OCI-LY7 (cell line): ENCODE measurements around the gene GNB1. TPM values are rescaled to one million over a fixed set of nuclear protein-coding genes. Genes with fewer than 3 reads are reported as not detected.

Experiments
- BruUV-seq: library from RNA; stranded (reverse); fragments of 400-500 nt; replicated peaks from 2 replicates; lab custom pipeline; 2021; lab: Mats Ljungman, UMichigan
- CTCF ChIA-PET: fragments of 300-600 bp; sonication (Branson Sonifier 250); formaldehyde crosslinking; loops from one replicate; lab custom pipeline; 2022; ENCODE audit warnings: antibody characterized with exemption; ENCODE audit not compliant: unreplicated experiment; lab: Charles Lee
- POLR2A ChIA-PET: fragments of 300-600 bp; sonication (Branson Sonifier 250); formaldehyde crosslinking; loops from one replicate; lab custom pipeline; 2022; ENCODE audit warnings: antibody characterized with exemption; lab: Charles Lee
- DNase-seq: peaks from one replicate; pipeline ENCODE4 v3.0.0-alpha.2; 2015; ENCODE audit warnings: low spot score
- H2AFZ ChIP-seq: fragments of 200-600 bp; sonication (generic), shearing (Covaris generic); 2 replicates; pipeline ENCODE4 v1.6.1; 2014; ENCODE audit warnings: mild to moderate bottlenecking, antibody characterized with exemption, low read length, moderate library complexity
- H3K27ac ChIP-seq: fragments of 200-600 bp; sonication (generic); 2 replicates; pipeline ENCODE4 v1.5.1; 2014; ENCODE audit warnings: mixed run types, low read depth, mild to moderate bottlenecking, moderate library complexity, low read length, inconsistent platforms; ENCODE audit not compliant: poor library complexity, severe bottlenecking
- H3K36me3 ChIP-seq: fragments of 200-600 bp; sonication (generic); 2 replicates; pipeline ENCODE4 v1.6.1; 2014; ENCODE audit warnings: mild to moderate bottlenecking, antibody characterized with exemption, low read length, moderate library complexity, mixed read lengths; ENCODE audit not compliant: insufficient read depth
- H3K4me1 ChIP-seq: fragments of 200-600 bp; sonication (generic); 2 replicates; pipeline ENCODE4 v1.5.1; 2014; ENCODE audit warnings: mild to moderate bottlenecking, low read length; ENCODE audit not compliant: insufficient read depth, poor library complexity, severe bottlenecking
- H3K4me2 ChIP-seq: fragments of 200-600 bp; sonication (generic); 2 replicates; pipeline ENCODE4 v1.6.1; 2014; ENCODE audit warnings: mild to moderate bottlenecking, low read length
- H3K4me3 ChIP-seq: fragments of 200-600 bp; sonication (generic); 2 replicates; pipeline ENCODE4 v1.5.1; 2014; ENCODE audit warnings: mild to moderate bottlenecking, low read depth, low read length; ENCODE audit not compliant: poor library complexity, severe bottlenecking
- H3K79me2 ChIP-seq: fragments of 200-600 bp; sonication (generic); 2 replicates; pipeline ENCODE4 v1.6.1; 2016; ENCODE audit warnings: low read depth, mild to moderate bottlenecking, low read length, moderate library complexity, mixed read lengths; ENCODE audit not compliant: insufficient read depth
- H3K9me2 ChIP-seq: fragments of 200-600 bp; sonication (generic); 2 replicates; pipeline ENCODE4 v1.6.1; 2016; ENCODE audit warnings: mild to moderate bottlenecking, low read length, mixed read lengths; ENCODE audit not compliant: insufficient read depth
- H3K9me3 ChIP-seq: fragments of 200-600 bp; sonication (generic); 2 replicates; pipeline ENCODE4 v1.6.1; 2014; ENCODE audit warnings: mild to moderate bottlenecking, mixed run types, low read length, mixed read lengths
- H4K20me1 ChIP-seq: fragments of 200-600 bp; sonication (generic); 2 replicates; pipeline ENCODE4 v1.6.1; 2014; ENCODE audit warnings: mild to moderate bottlenecking, antibody characterized with exemption, low read length, moderate library complexity, mixed read lengths; ENCODE audit not compliant: insufficient read depth
- CTCF ChIP-seq: fragments of 200-600 bp; sonication (generic); conservative IDR thresholded peaks from 2 replicates; pipeline ENCODE4 v1.5.1; 2014; ENCODE audit warnings: mild to moderate bottlenecking, antibody characterized with exemption, low read length, moderate library complexity, mixed read lengths
- EZH2phosphoT487 ChIP-seq: fragments of 200-600 bp; sonication (generic); IDR thresholded peaks from 2 replicates; pipeline ENCODE4 v1.6.1; 2018; ENCODE audit warnings: low read depth, borderline replicate concordance, mild to moderate bottlenecking, mixed run types, antibody characterized with exemption, low read length, moderate library complexity, mixed read lengths
- intact Hi-C: fragments of 100-400 bp; cut with micrococcal nuclease; formaldehyde crosslinking; loops from one replicate; pipeline ENCODE4 v1.10.0; 2022; ENCODE audit not compliant: unreplicated experiment
- total RNA-seq, 2 experiments: library from RNA; depleted of rRNA in 1 of 2; stranded (reverse); fragments of >200 nt in 1 of 2; shearing (Covaris generic) in 1 of 2; gene quantifications; 2 replicates each; pipeline ENCODE4 v1.2.3, GENCODE V29; 2014 to 2022

The GNB1 gene
- total RNA-seq, 2 experiments from 2014 or later = 101 to 502 TPM

- TF ChIP-seq EZH2phosphoT487 (no peak), CTCF (no peak)
- POLR2A ChIA-PET = interaction anchor here (0.5 to 2.9 kb wide), 4 partner anchors 9 to 52 kb away, joined by 3 to 9 read pairs (median 3); no protein-coding TSS in a partner anchor
- DNase-seq = no peak
- Histone ChIP-seq H3K4me3 (peak overlapping the region; percentile 60), H3K9me2 (no peaks in the 10 kb centered on the region), H3K9me3 (no peaks in the 10 kb centered on the region), H3K4me2 (peak overlapping the region; percentile 84), H2AFZ (no peak overlapping the region), H3K4me1 (peaks cover 76% of the 10 kb centered on the region), H3K79me2 (peaks cover 89% of the 10 kb centered on the region), H3K36me3 (peaks cover 86% of the 10 kb centered on the region), H4K20me1 (0 out of 2 replicates have a peak, but pooled peaks cover 3% of the 10 kb centered on the region), H3K27ac (peak overlapping the region; percentile 97)
- CTCF ChIA-PET = no interaction called here
- intact Hi-C loops = loop anchor here (2.0 kb wide), 1 partner anchor 53 kb away; the partner anchor contains the start of gene NADK
- no TSS peak for BruUV-seq
Observed at GRCh38 chr1:1832166-1832565, 58.7 kb downstream of the GNB1 start.

GRCh38 chr1:1827089-1827848, 63.6 kb downstream of the GNB1 start:
- H3K4me1 ChIP-seq = peaks cover 44% of the 10 kb centered on the region
- H3K9me2 ChIP-seq = no peaks in the 10 kb centered on the region
- peaks cover 99% of the 10 kb centered on the region for H3K79me2 ChIP-seq
- DNase-seq = no peak
- no peak overlapping the region for H2AFZ ChIP-seq
- H3K27ac ChIP-seq = peak overlapping the region; percentile 26
- no peaks in the 10 kb centered on the region for H3K9me3 ChIP-seq
- peaks cover 99% of the 10 kb centered on the region for H3K36me3 ChIP-seq
- H3K4me2 ChIP-seq = no peak overlapping the region
- H4K20me1 ChIP-seq = peaks cover 14% of the 10 kb centered on the region; the same call in 1 of the 2 replicates
- intact Hi-C loops = no loop called here
- H3K4me3 ChIP-seq = no peak overlapping the region
- POLR2A ChIA-PET = no interaction called here
- TF ChIP-seq CTCF (no peak), EZH2phosphoT487 (no peak)
- BruUV-seq = no TSS peak
- CTCF ChIA-PET = no interaction called here
